HCT116 (cell line): ENCODE data around the gene NUF2.

Experiments used
- POLR2A ChIP-seq: IDR thresholded peaks from 2 replicates; pipeline ENCODE4 v1.7.0; 2011; ENCODE audit warnings: borderline replicate concordance; ENCODE audit not compliant: insufficient read depth, insufficient read length; ENCODE audit errors: extremely low read depth
- POLR2AphosphoS5 ChIP-seq: IDR thresholded peaks from 2 replicates; pipeline ENCODE4 v1.6.1; 2011; ENCODE audit warnings: mild to moderate bottlenecking, low read depth, low read length, moderate library complexity

DNA sequence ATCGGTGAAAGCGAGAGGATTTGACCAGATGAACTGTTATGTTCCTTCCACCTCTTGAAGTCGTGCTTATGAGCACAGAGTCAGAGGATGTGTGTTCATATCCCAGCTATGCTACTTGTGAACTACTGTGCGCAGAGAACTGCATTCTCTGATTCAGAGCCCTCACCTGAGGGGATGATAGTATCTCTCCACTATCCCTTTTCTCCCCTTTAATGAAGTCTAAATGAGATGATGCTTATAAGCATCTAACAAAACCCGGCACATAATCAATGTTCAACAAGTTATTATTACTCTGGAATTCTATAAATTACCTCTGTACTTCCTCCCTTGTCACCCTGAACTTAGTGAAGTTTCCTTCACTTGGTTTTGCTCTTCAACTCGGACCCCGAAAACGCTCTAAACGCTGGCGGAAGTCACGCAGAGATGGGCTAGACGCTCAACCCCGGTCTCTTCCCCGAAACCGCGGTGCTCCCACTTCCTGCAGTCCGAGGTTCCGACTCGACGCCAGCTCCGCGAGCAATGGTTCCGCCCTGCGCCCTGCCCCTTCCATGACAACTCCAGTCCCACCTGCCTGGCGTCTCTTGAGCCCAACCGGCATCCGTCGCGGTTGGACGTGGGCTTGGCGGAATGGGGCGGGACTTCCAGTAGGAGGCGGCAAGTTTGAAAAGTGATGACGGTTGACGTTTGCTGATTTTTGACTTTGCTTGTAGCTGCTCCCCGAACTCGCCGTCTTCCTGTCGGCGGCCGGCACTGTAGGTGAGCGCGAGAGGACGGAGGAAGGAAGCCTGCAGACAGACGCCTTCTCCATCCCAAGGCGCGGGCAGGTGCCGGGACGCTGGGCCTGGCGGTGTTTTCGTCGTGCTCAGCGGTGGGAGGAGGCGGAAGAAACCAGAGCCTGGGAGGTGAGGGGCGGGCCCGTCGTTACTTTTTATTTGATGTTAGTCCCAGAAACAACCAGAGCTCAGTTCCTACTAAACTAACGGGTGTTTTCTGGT is at the start of gene NUF2:
- peak; percentile 92 for TF ChIP-seq POLR2AphosphoS5
- TF ChIP-seq POLR2A, result peak; percentile 59
